HG03354 (cell line): Measurements from ENCODE around the gene SERPINA5.

Experiments used
- ATAC-seq: cut with Tn5 transposase; IDR thresholded peaks from one replicate; pipeline ENCODE4 v1.9.1; 2021; ENCODE audit warnings: mild to moderate bottlenecking; ENCODE audit not compliant: unreplicated experiment, poor library complexity, severe bottlenecking

SERPINA5 gene, protein sequence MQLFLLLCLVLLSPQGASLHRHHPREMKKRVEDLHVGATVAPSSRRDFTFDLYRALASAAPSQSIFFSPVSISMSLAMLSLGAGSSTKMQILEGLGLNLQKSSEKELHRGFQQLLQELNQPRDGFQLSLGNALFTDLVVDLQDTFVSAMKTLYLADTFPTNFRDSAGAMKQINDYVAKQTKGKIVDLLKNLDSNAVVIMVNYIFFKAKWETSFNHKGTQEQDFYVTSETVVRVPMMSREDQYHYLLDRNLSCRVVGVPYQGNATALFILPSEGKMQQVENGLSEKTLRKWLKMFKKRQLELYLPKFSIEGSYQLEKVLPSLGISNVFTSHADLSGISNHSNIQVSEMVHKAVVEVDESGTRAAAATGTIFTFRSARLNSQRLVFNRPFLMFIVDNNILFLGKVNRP

DNA sequence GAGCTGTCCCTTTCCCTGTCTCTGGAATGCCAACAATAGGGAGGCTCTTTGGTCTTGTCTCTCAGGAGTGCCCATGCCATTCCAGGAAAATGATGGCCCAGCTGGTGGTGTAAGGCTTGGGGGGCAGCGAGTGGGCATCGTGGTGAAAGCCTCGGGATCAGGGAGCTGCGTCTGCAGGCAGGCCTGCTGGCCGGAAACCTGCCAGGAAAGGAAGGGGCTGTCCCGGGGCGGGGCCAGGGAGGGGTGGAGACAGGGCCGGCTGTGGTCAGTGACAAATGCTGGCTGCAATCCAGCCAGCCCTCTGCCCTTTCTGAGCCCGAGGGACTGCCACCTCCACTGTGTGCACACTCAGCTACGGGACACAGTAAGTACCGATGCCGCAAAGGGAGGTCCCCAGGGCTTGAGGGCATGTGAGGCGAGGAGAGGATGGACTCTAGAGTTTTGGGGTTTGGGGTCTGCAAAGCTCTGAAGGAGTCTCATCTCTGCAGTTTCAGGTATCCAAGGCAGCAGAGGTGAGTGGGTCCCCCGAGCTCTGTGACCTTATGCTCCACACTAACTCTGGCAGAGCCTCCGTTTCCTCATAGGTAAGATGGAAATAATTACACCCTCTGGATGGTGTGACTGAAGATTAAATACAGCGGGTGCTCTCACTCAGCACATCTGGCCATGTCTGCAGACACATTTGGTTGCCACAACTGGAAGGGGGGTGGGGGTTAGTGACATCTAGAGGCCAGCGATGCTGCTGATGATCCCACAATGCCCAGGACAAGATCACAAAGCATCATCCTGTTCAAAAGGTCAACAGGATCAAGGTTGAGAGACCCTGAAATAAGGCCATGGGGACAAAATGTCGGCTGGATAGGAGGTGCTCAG, at the start of gene SERPINA5:
Gene SERPINA5 (plus strand): TSS at position 300 of the 873 bp plus-strand sequence. CDS start 5,937 bp downstream, outside the sequence.
- no peak for ATAC-seq

GRCh38 chr14:94532447-94532846, 48.8 kb upstream of the SERPINA5 start:
- ATAC-seq, result no peak

- no peak for ATAC-seq
Measured at GRCh38 chr14:94535506-94535905, 45.7 kb upstream of the SERPINA5 start.

- no peak for ATAC-seq
Measured at GRCh38 chr14:94536836-94537235, 44.4 kb upstream of the SERPINA5 start.

- no peak for ATAC-seq
Measured at GRCh38 chr14:94538070-94538740, 43.0 kb upstream of the SERPINA5 start.

DNA sequence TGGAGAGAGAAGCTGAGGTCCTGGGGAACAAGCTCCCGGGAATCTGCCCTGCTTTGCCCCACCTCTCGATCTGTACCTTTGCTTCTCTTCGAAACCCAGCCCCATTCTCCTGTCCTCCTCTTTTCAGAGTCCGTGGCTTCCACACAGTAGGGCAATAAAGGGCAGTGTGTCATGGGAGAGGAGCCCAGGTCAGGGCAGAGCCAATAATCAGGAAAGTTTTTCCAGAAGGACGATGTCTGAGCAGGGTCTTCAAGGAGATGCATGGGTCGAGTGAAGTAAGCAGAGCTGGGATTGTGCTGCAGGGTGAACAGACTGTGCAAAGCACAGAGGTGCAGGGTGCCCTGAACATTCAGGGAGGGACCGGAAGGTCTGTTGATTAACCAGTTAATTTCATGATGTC, 42.0 kb upstream of the SERPINA5 start:
- no peak for ATAC-seq

GRCh38 chr14:94540031-94540794, 41.0 kb upstream of the SERPINA5 start:
- no peak for ATAC-seq

DNA sequence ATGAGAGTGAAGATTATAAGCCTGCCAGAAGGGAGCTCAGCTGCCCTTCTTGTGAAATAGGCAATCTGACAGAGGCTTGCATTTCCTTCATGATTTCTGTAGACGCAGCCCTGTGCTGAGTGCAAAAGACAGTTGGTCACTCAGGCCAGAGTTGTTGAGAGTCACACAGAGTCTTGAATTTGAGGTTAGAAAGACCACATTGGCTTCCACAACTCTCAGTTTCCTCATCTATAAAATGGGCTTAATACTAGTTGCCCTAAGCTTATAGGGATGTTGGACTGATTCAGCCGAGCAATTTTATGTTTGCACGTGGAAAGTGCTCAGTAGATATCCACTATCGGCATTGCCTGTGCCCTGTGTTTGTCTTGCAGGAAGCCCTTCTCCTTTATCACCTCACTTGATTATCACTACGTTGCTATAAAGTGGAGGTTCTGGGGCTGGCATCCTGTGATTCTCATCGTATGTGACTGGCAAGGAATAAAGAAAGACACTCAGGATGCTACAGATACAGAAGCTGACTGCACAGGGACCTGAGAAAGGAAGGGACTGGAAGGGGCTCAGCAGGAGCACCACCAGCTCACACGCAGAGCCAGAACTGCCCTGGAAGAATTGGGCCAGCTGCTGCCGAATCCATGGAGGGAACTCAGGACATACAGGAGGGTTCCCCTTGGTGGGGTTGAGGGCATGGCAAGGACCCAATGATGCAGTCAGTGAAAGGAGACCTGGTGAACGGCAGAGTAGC, 39.8 kb upstream of the SERPINA5 start:
- no peak for ATAC-seq

DNA sequence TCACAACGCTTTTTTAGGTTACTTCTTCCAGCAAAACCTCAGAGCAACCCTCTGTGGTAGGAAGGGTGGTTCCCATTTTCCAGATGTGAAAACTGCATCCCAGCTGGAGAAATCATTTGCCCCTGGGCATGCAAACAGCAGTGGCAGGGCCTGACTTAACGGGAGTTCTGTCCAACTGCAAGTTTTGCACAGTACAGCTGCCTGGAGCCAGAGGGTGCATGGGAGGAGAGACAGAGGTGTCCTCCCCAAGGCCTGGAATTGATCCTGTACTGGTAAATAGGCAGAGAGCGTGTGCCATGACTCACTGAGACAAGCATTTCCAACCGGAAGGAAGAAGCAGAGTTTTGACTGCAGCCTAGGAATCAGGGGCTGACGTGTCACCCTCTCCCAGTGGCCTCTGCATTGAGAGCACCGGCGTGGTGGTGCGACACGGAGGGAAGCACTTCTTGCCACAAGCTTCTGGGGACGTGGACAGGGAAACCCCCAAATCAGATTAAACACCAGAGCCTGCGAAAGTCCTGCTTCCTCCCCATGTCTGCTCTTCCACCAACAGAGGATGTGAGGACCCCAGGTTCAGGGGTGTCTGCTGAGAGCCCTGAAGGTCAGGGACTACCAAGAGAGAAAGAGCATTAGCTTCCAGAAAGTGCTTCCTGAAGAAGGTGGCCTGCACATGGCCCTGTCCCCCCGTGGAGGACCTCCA, 39.0 kb upstream of the SERPINA5 start:
- ATAC-seq, result no peak

GRCh38 chr14:94542811-94543440, 38.3 kb upstream of the SERPINA5 start:
- no peak for ATAC-seq

GRCh38 chr14:94543449-94544124, 37.6 kb upstream of the SERPINA5 start:
- no peak for ATAC-seq

DNA sequence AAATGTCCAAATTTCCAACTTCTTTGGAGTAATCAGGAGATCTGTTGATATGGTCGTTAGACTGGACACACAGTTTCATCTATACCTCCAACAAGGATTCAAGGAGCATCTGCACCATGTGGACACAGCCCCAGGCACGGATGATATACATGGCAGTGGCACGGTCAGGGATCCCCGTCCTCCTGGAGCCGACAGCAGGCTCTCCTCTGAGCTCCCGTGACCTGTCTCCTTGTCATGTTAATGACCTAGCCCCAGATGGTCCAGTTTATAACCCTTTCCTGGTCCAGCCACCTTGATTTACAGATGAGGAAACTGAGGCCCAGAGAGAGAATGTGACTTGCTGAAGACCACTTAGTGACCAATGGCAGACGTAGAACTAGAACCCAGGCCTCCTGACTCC, 36.5 kb upstream of the SERPINA5 start:
- no peak for ATAC-seq

DNA sequence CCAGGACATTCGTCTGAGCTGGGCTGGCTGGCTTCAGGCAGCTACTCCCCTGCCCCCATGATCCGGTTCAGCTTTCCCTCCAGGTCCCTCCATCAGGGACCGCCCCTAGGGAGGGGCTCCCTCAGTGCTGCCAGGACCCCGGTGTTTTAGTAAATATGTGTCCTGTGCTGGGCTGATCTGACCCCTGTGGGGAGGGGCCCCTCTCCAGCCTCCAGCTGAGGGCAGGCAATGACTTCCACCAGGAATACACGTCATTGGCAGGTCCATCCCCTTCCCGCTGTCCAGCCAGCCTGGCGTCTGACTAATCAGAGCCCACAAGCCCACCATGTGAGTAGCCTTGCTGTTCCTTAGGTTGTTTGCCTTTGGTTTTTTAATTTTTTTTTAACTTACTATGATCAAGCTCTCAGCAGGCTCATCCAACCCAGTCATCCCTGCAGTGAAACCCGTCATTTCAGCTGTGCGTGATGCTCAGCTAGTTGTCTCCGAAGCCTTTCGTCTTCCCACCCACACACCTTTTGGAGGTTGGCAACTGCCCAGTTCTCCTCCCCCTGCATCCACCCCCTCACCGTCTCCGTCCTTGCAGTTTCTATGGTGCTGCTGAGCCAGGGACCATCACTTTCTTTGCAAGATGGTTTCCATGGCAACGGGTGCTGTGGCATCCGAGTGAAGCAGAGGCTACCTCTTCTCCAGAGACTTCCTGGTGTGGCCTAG, 35.9 kb upstream of the SERPINA5 start:
- ATAC-seq, result no peak

GRCh38 chr14:94547151-94547680, 34.0 kb upstream of the SERPINA5 start:
- no peak for ATAC-seq

DNA sequence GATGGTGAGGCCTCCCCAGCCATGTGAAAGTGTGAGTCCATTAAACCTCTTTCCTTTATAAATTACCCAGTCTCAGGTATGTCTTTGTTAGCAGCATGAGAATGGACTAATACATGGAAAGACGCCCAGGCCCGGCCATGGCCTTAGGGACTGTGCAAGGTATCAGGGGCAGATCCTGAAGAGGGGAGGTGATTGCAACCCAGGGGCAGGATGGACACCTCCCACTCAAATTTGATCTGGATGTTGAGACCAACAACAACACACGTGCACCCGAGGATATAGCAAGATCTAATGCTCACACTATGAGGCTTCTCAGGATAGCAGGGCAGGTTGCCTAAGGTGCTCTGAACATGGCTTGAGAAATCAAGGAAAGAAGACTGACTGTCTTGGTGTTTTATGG, 33.5 kb upstream of the SERPINA5 start:
- no peak for ATAC-seq

GRCh38 chr14:94548131-94548998, 32.9 kb upstream of the SERPINA5 start:
- ATAC-seq, result no peak
